ENCODE results near the gene YIPF2.

DNA sequence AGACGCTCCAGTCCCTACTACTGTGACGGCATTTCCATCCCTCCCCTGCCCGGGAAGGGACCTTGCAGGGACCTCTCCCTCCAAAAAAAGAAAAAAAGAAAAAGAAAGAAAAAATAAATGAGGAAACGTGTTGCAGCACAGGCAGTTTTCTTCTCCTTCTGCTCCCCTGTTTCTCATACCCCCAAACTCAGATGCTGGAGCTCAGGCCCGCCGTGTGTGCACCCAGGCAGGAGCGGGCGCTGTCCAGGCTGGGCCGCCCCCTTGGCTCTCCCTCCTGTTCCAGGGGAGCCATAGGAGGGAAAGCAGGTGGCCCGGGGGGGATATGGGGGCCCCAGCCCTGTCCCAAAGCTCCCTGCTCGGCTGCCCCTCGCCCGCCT lies 5.8 kb downstream of the YIPF2 start:
- no peak for TF ChIP-seq POLR2A (IDR thresholded peaks at IDR 0.05)
- TF ChIP-seq, protein P1, sequence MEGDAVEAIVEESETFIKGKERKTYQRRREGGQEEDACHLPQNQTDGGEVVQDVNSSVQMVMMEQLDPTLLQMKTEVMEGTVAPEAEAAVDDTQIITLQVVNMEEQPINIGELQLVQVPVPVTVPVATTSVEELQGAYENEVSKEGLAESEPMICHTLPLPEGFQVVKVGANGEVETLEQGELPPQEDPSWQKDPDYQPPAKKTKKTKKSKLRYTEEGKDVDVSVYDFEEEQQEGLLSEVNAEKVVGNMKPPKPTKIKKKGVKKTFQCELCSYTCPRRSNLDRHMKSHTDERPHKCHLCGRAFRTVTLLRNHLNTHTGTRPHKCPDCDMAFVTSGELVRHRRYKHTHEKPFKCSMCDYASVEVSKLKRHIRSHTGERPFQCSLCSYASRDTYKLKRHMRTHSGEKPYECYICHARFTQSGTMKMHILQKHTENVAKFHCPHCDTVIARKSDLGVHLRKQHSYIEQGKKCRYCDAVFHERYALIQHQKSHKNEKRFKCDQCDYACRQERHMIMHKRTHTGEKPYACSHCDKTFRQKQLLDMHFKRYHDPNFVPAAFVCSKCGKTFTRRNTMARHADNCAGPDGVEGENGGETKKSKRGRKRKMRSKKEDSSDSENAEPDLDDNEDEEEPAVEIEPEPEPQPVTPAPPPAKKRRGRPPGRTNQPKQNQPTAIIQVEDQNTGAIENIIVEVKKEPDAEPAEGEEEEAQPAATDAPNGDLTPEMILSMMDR (IDR thresholded peaks at IDR 0.05), result no peak
- TF ChIP-seq POLR2AphosphoS5 (IDR thresholded peaks at IDR 0.05), result no peak
- no peak for TF ChIP-seq EP300 (IDR thresholded peaks at IDR 0.05)

All from upper lobe of left lung (tissue), 4 donors.